Osteoblast (primary cell): Measurements from ENCODE around the gene PID1. TPM values are rescaled to one million over a fixed set of nuclear protein-coding genes. Genes with fewer than 3 reads are reported as not detected.

Experiments used
- DNase-seq: peaks from one replicate; pipeline ENCODE4 v3.0.0; 2011; ENCODE audit warnings: low spot score, mixed read lengths; ENCODE audit not compliant: insufficient read length; ENCODE audit errors: missing footprints
- H2AFZ ChIP-seq: 2 replicates; pipeline ENCODE4 v1.6.0; 2011; ENCODE audit warnings: mild to moderate bottlenecking, low read length
- H3K27ac ChIP-seq: 2 replicates; pipeline ENCODE4 v1.5.1; 2011; ENCODE audit warnings: mild to moderate bottlenecking, low read depth, low read length, moderate library complexity
- H3K27me3 ChIP-seq: 2 replicates; pipeline ENCODE4 v1.6.0; 2012; ENCODE audit warnings: mild to moderate bottlenecking, control low read depth, inconsistent platforms, low read length, moderate library complexity; ENCODE audit not compliant: insufficient read depth
- H3K36me3 ChIP-seq: 2 replicates; pipeline ENCODE4 v1.5.1; 2011; ENCODE audit warnings: mild to moderate bottlenecking, low read length, control low read depth, moderate library complexity; ENCODE audit not compliant: insufficient read depth
- H3K4me1 ChIP-seq: 2 replicates; pipeline ENCODE4 v1.5.1; 2011; ENCODE audit warnings: mild to moderate bottlenecking, low read length, control low read depth, moderate library complexity; ENCODE audit not compliant: insufficient read depth
- H3K4me2 ChIP-seq: 2 replicates; pipeline ENCODE4 v1.6.0; 2011; ENCODE audit warnings: mild to moderate bottlenecking, low read length; ENCODE audit not compliant: insufficient read depth
- H3K4me3 ChIP-seq: fragments of 200-600 bp; sonication (generic); 3 replicates; pipeline ENCODE4 v1.5.1; 2012; ENCODE audit warnings: mild to moderate bottlenecking, low read length, inconsistent platforms; ENCODE audit not compliant: insufficient read depth
- H3K79me2 ChIP-seq: 2 replicates; pipeline ENCODE4 v1.6.0; 2012; ENCODE audit warnings: mild to moderate bottlenecking, low read length, control low read depth, inconsistent platforms; ENCODE audit not compliant: insufficient read depth
- H3K9me3 ChIP-seq: 2 replicates; pipeline ENCODE4 v1.5.1; 2011; ENCODE audit warnings: low read depth, low read length, control low read depth
- H4K20me1 ChIP-seq: 2 replicates; pipeline ENCODE4 v1.6.0; 2012; ENCODE audit warnings: mild to moderate bottlenecking, low read length, control low read depth; ENCODE audit not compliant: insufficient read depth
- total RNA-seq: library from RNA; depleted of rRNA; stranded (reverse); fragments of >200 nt; gene quantifications from 2 replicates; pipeline ENCODE4 v1.2.3, GENCODE V29; 2012
- TF ChIP-seq, protein P1 (sequence below): IDR thresholded peaks from 2 replicates; pipeline ENCODE4 v1.5.1; 2011; ENCODE audit warnings: mild to moderate bottlenecking, low read depth, low read length, moderate library complexity; ENCODE audit errors: extremely low read depth

PID1 gene
- total RNA-seq, 1 donor, result 9.8 TPM

GRCh38 chr2:229265727-229266126 lies 5.4 kb downstream of the PID1 start:
- H3K4me2 ChIP-seq, result no peak overlapping the region
- no peaks in the 10 kb centered on the region for H3K36me3 ChIP-seq
- no peak overlapping the region for H2AFZ ChIP-seq
- no peaks in the 10 kb centered on the region for H3K9me3 ChIP-seq
- H3K27me3 ChIP-seq, result peaks cover 3% of the 10 kb centered on the region
- no peaks in the 10 kb centered on the region for H4K20me1 ChIP-seq
- no peak overlapping the region for H3K4me3 ChIP-seq
- no peaks in the 10 kb centered on the region for H3K79me2 ChIP-seq
- DNase-seq, result no peak
- no peak overlapping the region for H3K27ac ChIP-seq
- TF ChIP-seq, protein P1, sequence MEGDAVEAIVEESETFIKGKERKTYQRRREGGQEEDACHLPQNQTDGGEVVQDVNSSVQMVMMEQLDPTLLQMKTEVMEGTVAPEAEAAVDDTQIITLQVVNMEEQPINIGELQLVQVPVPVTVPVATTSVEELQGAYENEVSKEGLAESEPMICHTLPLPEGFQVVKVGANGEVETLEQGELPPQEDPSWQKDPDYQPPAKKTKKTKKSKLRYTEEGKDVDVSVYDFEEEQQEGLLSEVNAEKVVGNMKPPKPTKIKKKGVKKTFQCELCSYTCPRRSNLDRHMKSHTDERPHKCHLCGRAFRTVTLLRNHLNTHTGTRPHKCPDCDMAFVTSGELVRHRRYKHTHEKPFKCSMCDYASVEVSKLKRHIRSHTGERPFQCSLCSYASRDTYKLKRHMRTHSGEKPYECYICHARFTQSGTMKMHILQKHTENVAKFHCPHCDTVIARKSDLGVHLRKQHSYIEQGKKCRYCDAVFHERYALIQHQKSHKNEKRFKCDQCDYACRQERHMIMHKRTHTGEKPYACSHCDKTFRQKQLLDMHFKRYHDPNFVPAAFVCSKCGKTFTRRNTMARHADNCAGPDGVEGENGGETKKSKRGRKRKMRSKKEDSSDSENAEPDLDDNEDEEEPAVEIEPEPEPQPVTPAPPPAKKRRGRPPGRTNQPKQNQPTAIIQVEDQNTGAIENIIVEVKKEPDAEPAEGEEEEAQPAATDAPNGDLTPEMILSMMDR, result no peak
- H3K4me1 ChIP-seq, result peaks cover 10% of the 10 kb centered on the region

- no peak for DNase-seq
- Histone ChIP-seq H3K36me3 (no peaks in the 10 kb centered on the region), H3K4me2 (no peak overlapping the region), H3K27ac (no peak overlapping the region), H4K20me1 (no peaks in the 10 kb centered on the region), H2AFZ (no peak overlapping the region), H3K4me1 (no peaks in the 10 kb centered on the region), H3K9me3 (no peaks in the 10 kb centered on the region), H3K4me3 (no peak overlapping the region), H3K27me3 (no peaks in the 10 kb centered on the region), H3K79me2 (no peaks in the 10 kb centered on the region)
- TF ChIP-seq, protein P1, result no peak
Measured at GRCh38 chr2:229261599-229261998, 9.5 kb downstream of the PID1 start.

DNA sequence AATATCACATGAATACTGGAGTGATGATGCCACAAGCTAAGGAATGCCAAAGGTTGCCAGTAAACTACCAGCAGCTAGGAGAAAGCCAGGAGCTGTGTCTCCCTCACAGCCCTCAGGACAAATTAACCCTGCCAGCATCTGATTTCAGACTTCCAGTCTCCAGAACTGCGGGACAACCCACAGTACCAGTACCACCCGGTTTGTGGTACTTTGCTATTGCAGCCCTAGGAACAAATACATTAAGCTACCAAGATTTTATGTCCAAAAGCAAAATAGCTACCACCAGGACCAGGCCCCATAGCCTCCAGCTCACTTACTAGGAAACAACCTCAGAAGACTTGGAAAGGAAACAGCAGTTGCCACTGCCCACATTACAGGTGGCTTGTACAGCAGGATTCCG lies 10.0 kb downstream of the PID1 start:
- no peaks in the 10 kb centered on the region for H3K79me2 ChIP-seq
- H3K36me3 ChIP-seq, result no peaks in the 10 kb centered on the region
- TF ChIP-seq, protein P1, result no peak
- H3K9me3 ChIP-seq, result no peaks in the 10 kb centered on the region
- no peak overlapping the region for H3K4me3 ChIP-seq
- no peaks in the 10 kb centered on the region for H3K4me1 ChIP-seq
- no peaks in the 10 kb centered on the region for H4K20me1 ChIP-seq
- H2AFZ ChIP-seq, result no peak overlapping the region
- no peak overlapping the region for H3K27ac ChIP-seq
- no peaks in the 10 kb centered on the region for H3K27me3 ChIP-seq
- H3K4me2 ChIP-seq, result no peak overlapping the region
- no peak for DNase-seq

DNA sequence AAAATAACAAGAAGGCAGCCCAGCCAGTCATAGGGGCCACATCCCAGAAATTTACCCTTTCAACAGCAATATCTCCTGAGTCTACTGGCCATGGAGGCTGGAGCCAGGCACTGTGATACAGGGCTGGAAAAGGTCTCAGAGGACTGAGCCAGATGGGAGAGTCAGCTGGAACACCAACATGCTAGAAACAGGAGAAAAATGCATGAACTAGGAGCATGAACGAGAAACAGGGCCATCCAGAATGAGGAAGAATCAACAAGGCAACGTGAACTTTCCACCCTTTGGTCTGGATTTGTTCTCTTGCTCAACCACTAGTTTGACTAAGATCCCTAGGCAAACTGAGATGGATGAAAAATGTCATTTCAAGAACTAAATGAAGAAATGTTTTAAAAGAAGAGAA lies 13.1 kb downstream of the PID1 start:
- DNase-seq, result no peak
- TF ChIP-seq, protein P1, result no peak

More for the DNA sequence above, 13.1 kb downstream of the PID1 start:
- Histone ChIP-seq H4K20me1 (no peaks in the 10 kb centered on the region), H3K36me3 (no peaks in the 10 kb centered on the region), H3K27ac (no peak overlapping the region), H2AFZ (no peak overlapping the region), H3K27me3 (no peaks in the 10 kb centered on the region), H3K9me3 (no peaks in the 10 kb centered on the region), H3K4me1 (no peaks in the 10 kb centered on the region), H3K4me3 (no peak overlapping the region), H3K4me2 (no peak overlapping the region), H3K79me2 (no peaks in the 10 kb centered on the region)
